Trophoblast cell (in vitro differentiated cells and primary cell): Measurements from ENCODE around the gene MTHFD2L.

Source experiments
- DNase-seq, 2 donors: peaks; one replicate each; pipeline ENCODE4 v3.0.0-alpha.2; 2016
- H2AFZ ChIP-seq: 2 replicates; pipeline ENCODE4 v1.6.1; 2013; ENCODE audit warnings: low read length, moderate library complexity, mild to moderate bottlenecking; ENCODE audit not compliant: insufficient read depth, poor library complexity
- H2AK5ac ChIP-seq: 2 replicates; pipeline ENCODE4 v1.6.1; 2013; ENCODE audit warnings: mild to moderate bottlenecking, low read length
- H2BK120ac ChIP-seq: 2 replicates; pipeline ENCODE4 v1.6.1; 2013; ENCODE audit warnings: low read length, mild to moderate bottlenecking, moderate library complexity; ENCODE audit not compliant: insufficient read depth, poor library complexity
- H2BK12ac ChIP-seq: 2 replicates; pipeline ENCODE4 v1.6.1; 2013; ENCODE audit warnings: mild to moderate bottlenecking, low read length, moderate library complexity
- H2BK5ac ChIP-seq: 2 replicates; pipeline ENCODE4 v1.6.1; 2013; ENCODE audit warnings: low read length, low read depth, moderate library complexity, mild to moderate bottlenecking; ENCODE audit not compliant: poor library complexity
- H3K14ac ChIP-seq: 2 replicates; pipeline ENCODE4 v1.6.1; 2013; ENCODE audit warnings: mild to moderate bottlenecking, low read length
- H3K18ac ChIP-seq: 2 replicates; pipeline ENCODE4 v1.6.1; 2013; ENCODE audit warnings: mild to moderate bottlenecking, low read length
- H3K23ac ChIP-seq: 2 replicates; pipeline ENCODE4 v1.6.1; 2013; ENCODE audit warnings: low read length
- H3K27ac ChIP-seq: 2 replicates; pipeline ENCODE4 v1.5.1; 2013; ENCODE audit warnings: low read depth, mild to moderate bottlenecking, inconsistent platforms, low read length, moderate library complexity
- H3K27me3 ChIP-seq: 2 replicates; pipeline ENCODE4 v1.6.1; 2013; ENCODE audit warnings: inconsistent platforms, mild to moderate bottlenecking, low read length, moderate library complexity; ENCODE audit not compliant: insufficient read depth
- H3K36me3 ChIP-seq, 2 experiments: 1 replicate in 1 of 2; 2 replicates in 1 of 2; pipeline ENCODE4 v1.6.1; 2013; ENCODE audit warnings: low read length in 2 of 2, mild to moderate bottlenecking in 2 of 2, moderate library complexity in 1 of 2; ENCODE audit not compliant: insufficient read depth in 2 of 2, control insufficient read depth in 1 of 2
- H3K4ac ChIP-seq: 2 replicates; pipeline ENCODE4 v1.6.1; 2013; ENCODE audit warnings: low read depth, mild to moderate bottlenecking, low read length, moderate library complexity
- H3K4me1 ChIP-seq, 2 experiments: 1 replicate in 1 of 2; 2 replicates in 1 of 2; pipeline ENCODE4 v1.6.1; 2013; ENCODE audit warnings: low read length in 2 of 2, mild to moderate bottlenecking in 2 of 2, moderate library complexity in 1 of 2; ENCODE audit not compliant: insufficient read depth in 2 of 2, control insufficient read depth in 1 of 2
- H3K4me2 ChIP-seq: 2 replicates; pipeline ENCODE4 v1.6.1; 2013; ENCODE audit warnings: inconsistent platforms, mild to moderate bottlenecking, low read length, moderate library complexity
- H3K4me3 ChIP-seq: 2 replicates; pipeline ENCODE4 v1.5.1; 2013; ENCODE audit warnings: mild to moderate bottlenecking, low read depth, low read length, inconsistent platforms
- H3K79me1 ChIP-seq: one replicate; pipeline ENCODE4 v1.6.1; 2013; ENCODE audit warnings: low read length
- H3K79me2 ChIP-seq: 2 replicates; pipeline ENCODE4 v1.6.1; 2013; ENCODE audit warnings: low read length, mild to moderate bottlenecking; ENCODE audit not compliant: control insufficient read depth, insufficient read depth, poor library complexity
- H3K9ac ChIP-seq: 2 replicates; pipeline ENCODE4 v1.6.1; 2013; ENCODE audit warnings: mild to moderate bottlenecking, low read length
- H3K9me3 ChIP-seq: 2 replicates; pipeline ENCODE4 v1.6.1; 2013; ENCODE audit warnings: low read depth, mild to moderate bottlenecking, control low read depth, inconsistent platforms, low read length; ENCODE audit not compliant: insufficient read depth
- H4K12ac ChIP-seq: 2 replicates; pipeline ENCODE4 v1.6.1; 2013; ENCODE audit warnings: low read depth, mild to moderate bottlenecking, low read length, moderate library complexity
- H4K8ac ChIP-seq: 2 replicates; pipeline ENCODE4 v1.6.1; 2013; ENCODE audit warnings: low read depth, mild to moderate bottlenecking, low read length, moderate library complexity
- H4K91ac ChIP-seq: one replicate; pipeline ENCODE4 v1.6.1; 2013; ENCODE audit warnings: low read depth, mild to moderate bottlenecking, low read length, moderate library complexity
- WGBS: extraction: QIAGEN DNeasy Blood & Tissue Kit; methylation state at CpG from one replicate; pipeline ENCODE4 v1.1.7; 2013; ENCODE audit warnings: missing lambda C conversion rate; ENCODE audit not compliant: insufficient read length, insufficient coverage; ENCODE audit errors: extremely low coverage; 5-methylcytosine and 5-hydroxymethylcytosine counted together

The MTHFD2L gene

DNA sequence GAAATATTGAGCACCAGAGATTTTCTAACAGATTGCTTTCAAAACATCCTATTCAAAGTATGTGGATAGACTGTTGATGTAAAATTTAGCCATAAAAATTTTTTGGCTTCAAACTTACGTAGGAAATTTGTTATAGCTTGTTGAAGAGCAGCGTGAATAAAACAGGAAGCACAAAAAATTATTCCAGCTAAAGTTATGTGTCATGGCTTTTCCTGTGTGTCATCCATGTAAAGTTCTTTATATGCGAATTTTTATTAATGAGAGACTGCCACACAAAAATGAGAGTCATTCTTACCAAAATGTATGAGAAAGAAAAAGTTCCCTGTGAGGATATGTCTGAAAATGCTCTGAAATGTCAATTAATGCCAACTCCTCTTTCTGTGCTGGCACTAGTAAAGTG, 169.8 kb downstream of the MTHFD2L start:
- Histone ChIP-seq H3K9me3 (no peaks in the 10 kb centered on the region), H2AK5ac (no peak overlapping the region), H3K4me3 (no peak overlapping the region), H3K36me3 (no peaks in the 10 kb centered on the region), H2AFZ (no peak overlapping the region), H2BK120ac (no peak overlapping the region), H2BK5ac (no peak overlapping the region), H3K27me3 (no peaks in the 10 kb centered on the region), H3K4me1 (no peaks in the 10 kb centered on the region), H4K12ac (no peak overlapping the region), H3K18ac (no peak overlapping the region), H3K79me1 (no peaks in the 10 kb centered on the region), H3K9ac (no peak overlapping the region), H3K79me2 (no peaks in the 10 kb centered on the region), H4K8ac (no peak overlapping the region), H3K4ac (no peak overlapping the region), H3K14ac (no peak overlapping the region), H4K91ac (no peak overlapping the region), H3K23ac (no peak overlapping the region), H3K27ac (no peak overlapping the region), H2BK12ac (no peak overlapping the region), H3K4me2 (no peak overlapping the region)
- WGBS = no CpG with 5 or more reads among the region's 3 CpGs
- no peak for DNase-seq

GRCh38 chr4:74328501-74328900, 170.6 kb downstream of the MTHFD2L start:
- Histone ChIP-seq H3K36me3 (no peaks in the 10 kb centered on the region), H2BK12ac (no peak overlapping the region)
- WGBS = no CpG with 5 or more reads among the region's 1 CpG

DNA sequence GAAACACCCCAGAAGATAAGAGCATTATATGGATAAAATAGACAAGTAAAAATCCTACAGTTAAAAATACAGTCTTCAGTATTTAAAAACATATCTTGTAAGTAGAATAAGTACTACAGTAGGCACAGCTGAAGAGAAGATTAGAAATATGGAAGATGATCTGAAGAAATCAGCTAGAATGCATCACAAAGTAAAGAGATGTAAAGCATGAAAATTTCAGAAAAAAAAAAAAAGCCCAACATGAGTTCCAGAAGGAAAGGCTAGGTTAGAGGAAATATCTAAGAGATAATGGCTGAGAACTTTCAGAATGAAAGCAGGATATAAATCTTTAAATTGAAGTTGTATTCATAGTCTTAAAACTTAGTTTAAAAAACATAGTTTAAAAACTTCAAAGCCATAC, 171.4 kb downstream of the MTHFD2L start:
- H4K8ac ChIP-seq = no peak overlapping the region
- H3K9me3 ChIP-seq = peaks cover 3% of the 10 kb centered on the region
- no peak overlapping the region for H4K91ac ChIP-seq
- no peaks in the 10 kb centered on the region for H3K36me3 ChIP-seq
- no peaks in the 10 kb centered on the region for H3K27me3 ChIP-seq
- H3K23ac ChIP-seq = no peak overlapping the region
- H3K4me2 ChIP-seq = no peak overlapping the region
- no peak overlapping the region for H3K18ac ChIP-seq
- no peak overlapping the region for H2AFZ ChIP-seq
- no peak overlapping the region for H2BK5ac ChIP-seq
- H3K9ac ChIP-seq = no peak overlapping the region
- H3K79me1 ChIP-seq = no peaks in the 10 kb centered on the region
- H3K4me1 ChIP-seq = no peaks in the 10 kb centered on the region
- no peaks in the 10 kb centered on the region for H3K79me2 ChIP-seq
- H2BK120ac ChIP-seq = no peak overlapping the region
- H2BK12ac ChIP-seq = no peak overlapping the region
- no peak overlapping the region for H3K14ac ChIP-seq
- no peak overlapping the region for H3K4me3 ChIP-seq
- DNase-seq = no peak
- H4K12ac ChIP-seq = no peak overlapping the region
- no peak overlapping the region for H2AK5ac ChIP-seq
- no peak overlapping the region for H3K4ac ChIP-seq
- H3K27ac ChIP-seq = no peak overlapping the region

More at GRCh38 chr4:74328501-74328900, 170.6 kb downstream of the MTHFD2L start:
- H3K4me2 ChIP-seq = no peak overlapping the region
- H2BK5ac ChIP-seq = no peak overlapping the region
- H3K4me3 ChIP-seq = no peak overlapping the region
- H3K27ac ChIP-seq = no peak overlapping the region
- no peaks in the 10 kb centered on the region for H3K79me2 ChIP-seq
- H3K14ac ChIP-seq = no peak overlapping the region
- no peak for DNase-seq
- H3K9ac ChIP-seq = no peak overlapping the region
- no peak overlapping the region for H4K8ac ChIP-seq
- no peak overlapping the region for H3K4ac ChIP-seq
- no peak overlapping the region for H2BK120ac ChIP-seq
- H3K79me1 ChIP-seq = no peaks in the 10 kb centered on the region
- no peak overlapping the region for H3K18ac ChIP-seq
- no peak overlapping the region for H2AFZ ChIP-seq
- no peak overlapping the region for H2AK5ac ChIP-seq
- no peak overlapping the region for H3K23ac ChIP-seq
- H4K91ac ChIP-seq = no peak overlapping the region
- no peaks in the 10 kb centered on the region for H3K9me3 ChIP-seq
- no peak overlapping the region for H4K12ac ChIP-seq
- no peaks in the 10 kb centered on the region for H3K27me3 ChIP-seq
- no peaks in the 10 kb centered on the region for H3K4me1 ChIP-seq

- Histone ChIP-seq H4K8ac (no peak overlapping the region), H2BK12ac (no peak overlapping the region), H3K79me2 (no peaks in the 10 kb centered on the region), H3K27me3 (no peaks in the 10 kb centered on the region), H3K23ac (no peak overlapping the region), H3K4me1 (peaks cover 0 to 3% of the 10 kb centered on the region in 2 experiments), H4K12ac (no peak overlapping the region), H3K4ac (no peak overlapping the region), H3K4me3 (no peak overlapping the region), H3K9ac (no peak overlapping the region), H2AK5ac (no peak overlapping the region), H3K36me3 (no peaks in the 10 kb centered on the region), H3K14ac (no peak overlapping the region), H3K18ac (no peak overlapping the region), H3K79me1 (no peaks in the 10 kb centered on the region), H2BK120ac (no peak overlapping the region), H2AFZ (no peak overlapping the region), H3K27ac (no peak overlapping the region), H2BK5ac (no peak overlapping the region), H3K4me2 (no peak overlapping the region), H4K91ac (no peak overlapping the region), H3K9me3 (peaks cover 3% of the 10 kb centered on the region)
- WGBS = no CpG with 5 or more reads among the region's 9 CpGs
- peak in 1 of 2 donors; percentile 4 for DNase-seq
Observed at GRCh38 chr4:74330295-74330750, 172.4 kb downstream of the MTHFD2L start.
